HepG2 (cell line): ENCODE results near the gene ZNF491. TPM values are rescaled to one million over a fixed set of nuclear protein-coding genes. Genes with fewer than 3 reads are reported as not detected.

ENCODE experiments used
- DRAP1 ChIP-seq: IDR thresholded peaks from 2 replicates; pipeline ENCODE4 v1.6.1; 2016; ENCODE audit warnings: missing genetic modification reagents, missing compliant biosample characterization
- KDM3A ChIP-seq: IDR thresholded peaks from 2 replicates; pipeline ENCODE4 v1.6.1; 2018; ENCODE audit warnings: low read depth, missing compliant biosample characterization
- KLF6 ChIP-seq: IDR thresholded peaks from 2 replicates; pipeline ENCODE4 v1.8.0; 2016; ENCODE audit warnings: missing biosample characterization, missing genetic modification reagents
- PREB ChIP-seq: sonication (generic); formaldehyde crosslinking; IDR thresholded peaks from 2 replicates; pipeline ENCODE4 v1.4.0; 2020; ENCODE audit warnings: missing genetic modification reagents
- TBX2 ChIP-seq: sonication (generic); formaldehyde crosslinking; IDR thresholded peaks from 2 replicates; pipeline ENCODE4 v1.5.0; 2020; ENCODE audit warnings: missing genetic modification reagents, mild to moderate bottlenecking, borderline replicate concordance
- TCF7L2 ChIP-seq: IDR thresholded peaks from 2 replicates; pipeline ENCODE4 v1.6.1; 2011; ENCODE audit warnings: mild to moderate bottlenecking, low read depth, low read length, moderate library complexity
- TFAP4 ChIP-seq: sonication (generic); IDR thresholded peaks from 2 replicates; pipeline ENCODE4 v1.6.1; 2016; ENCODE audit warnings: low read depth, borderline replicate concordance
- ZBTB42 ChIP-seq: sonication (generic); formaldehyde crosslinking; IDR thresholded peaks from 2 replicates; pipeline ENCODE4 v1.5.0; 2020; ENCODE audit warnings: mild to moderate bottlenecking, missing genetic modification reagents
- ZGPAT ChIP-seq: IDR thresholded peaks from 2 replicates; pipeline ENCODE4 v1.6.1; 2016; ENCODE audit warnings: mild to moderate bottlenecking
- ZNF296 ChIP-seq: sonication (generic); formaldehyde crosslinking; conservative IDR thresholded peaks from 2 replicates; pipeline ENCODE4 v1.5.0; 2020; ENCODE audit warnings: mild to moderate bottlenecking, missing genetic modification reagents
- ZNF431 ChIP-seq: sonication (generic); formaldehyde crosslinking; IDR thresholded peaks from 2 replicates; pipeline ENCODE4 v1.9.0; 2022; ENCODE audit warnings: missing genetic modification reagents, low read depth, mild to moderate bottlenecking, borderline replicate concordance
- ZNF543 ChIP-seq: sonication (generic); formaldehyde crosslinking; IDR thresholded peaks from 2 replicates; pipeline ENCODE4 v1.4.0; 2020; ENCODE audit warnings: mild to moderate bottlenecking, missing genetic modification reagents
- ZNF569 ChIP-seq: sonication (generic); formaldehyde crosslinking; IDR thresholded peaks from 2 replicates; pipeline ENCODE4 v1.5.0; 2020; ENCODE audit warnings: mild to moderate bottlenecking, missing genetic modification reagents, moderate library complexity, borderline replicate concordance
- ZNF576 ChIP-seq: sonication (generic); formaldehyde crosslinking; IDR thresholded peaks from 2 replicates; pipeline ENCODE4 v1.4.0; 2020; ENCODE audit warnings: mild to moderate bottlenecking, missing genetic modification reagents
- ZNF710 ChIP-seq: sonication (generic); formaldehyde crosslinking; IDR thresholded peaks from 2 replicates; pipeline ENCODE4 v1.5.0; 2020; ENCODE audit warnings: mild to moderate bottlenecking, missing genetic modification reagents, borderline replicate concordance
- ZSCAN5A ChIP-seq: sonication (generic); formaldehyde crosslinking; IDR thresholded peaks from 2 replicates; pipeline ENCODE4 v1.8.0; 2022; ENCODE audit warnings: mild to moderate bottlenecking, missing genetic modification reagents, borderline replicate concordance
- polyA plus RNA-seq, 8 experiments: library from polyadenylated mRNA; depleted of rRNA in 3 of 8; stranded (reverse) in 7 of 8; unstranded in 1 of 8; fragments of >200 nt; fragmentation: Illumina TruSeq in 4 of 8; extraction: Trizol in 4 of 8; gene quantifications; 2 replicates each; pipeline versions ENCODE4 v1.2.1 to v1.2.3, GENCODE V29; 2011 to 2016; ENCODE audit warnings: low read depth in 4 of 8, missing spikeins in 1 of 8, mixed read lengths in 1 of 8; ENCODE audit not compliant: insufficient read depth in 1 of 8
- total RNA-seq, 5 experiments: library from RNA; depleted of rRNA; stranded (reverse); fragments of >200 nt; fragmentation: Illumina TruSeq; extraction: Trizol; gene quantifications; 2 replicates each; pipeline ENCODE4 v1.2.3, GENCODE V29; 2016; ENCODE audit warnings: low read depth in 1 of 5
- TF ChIP-seq, protein P1 (sequence below): sonication (generic); formaldehyde crosslinking; IDR thresholded peaks from 2 replicates; pipeline ENCODE4 v1.4.0; 2020; ENCODE audit warnings: mild to moderate bottlenecking, missing genetic modification reagents

ZNF491 gene
- total and polyA plus RNA-seq, 2 of the 13 experiments (the other 11 are each of a cell fraction or from before 2014, with no cell fraction given): 0.57 to 2.2 TPM

- TF ChIP-seq ZNF576 (CRISPR knock-in tag): no peak
- no peak; the same call in 1 of the 2 replicates for TF ChIP-seq KDM3A (CRISPR knock-in tag)
- TF ChIP-seq, protein P1, sequence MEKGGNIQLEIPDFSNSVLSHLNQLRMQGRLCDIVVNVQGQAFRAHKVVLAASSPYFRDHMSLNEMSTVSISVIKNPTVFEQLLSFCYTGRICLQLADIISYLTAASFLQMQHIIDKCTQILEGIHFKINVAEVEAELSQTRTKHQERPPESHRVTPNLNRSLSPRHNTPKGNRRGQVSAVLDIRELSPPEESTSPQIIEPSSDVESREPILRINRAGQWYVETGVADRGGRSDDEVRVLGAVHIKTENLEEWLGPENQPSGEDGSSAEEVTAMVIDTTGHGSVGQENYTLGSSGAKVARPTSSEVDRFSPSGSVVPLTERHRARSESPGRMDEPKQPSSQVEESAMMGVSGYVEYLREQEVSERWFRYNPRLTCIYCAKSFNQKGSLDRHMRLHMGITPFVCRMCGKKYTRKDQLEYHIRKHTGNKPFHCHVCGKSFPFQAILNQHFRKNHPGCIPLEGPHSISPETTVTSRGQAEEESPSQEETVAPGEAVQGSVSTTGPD (CRISPR knock-in tag): no peak
- TF ChIP-seq ZBTB42: peak; percentile 20; the same call in 1 of the 2 replicates
- TF ChIP-seq TCF7L2: peak; percentile 54; the same call in 1 of the 2 replicates
- TF ChIP-seq ZNF569 (CRISPR knock-in tag): no peak
- no peak for TF ChIP-seq ZNF296 (CRISPR knock-in tag)
- TF ChIP-seq TFAP4: peak; percentile 56; the same call in 1 of the 2 replicates
- TF ChIP-seq DRAP1 (CRISPR knock-in tag): peak; percentile 87
- TF ChIP-seq ZGPAT (CRISPR knock-in tag): peak; percentile 58
- TF ChIP-seq PREB (CRISPR knock-in tag): no peak
- TF ChIP-seq ZNF543 (CRISPR knock-in tag): peak; percentile 79; the same call in 1 of the 2 replicates
- TF ChIP-seq ZNF710 (CRISPR knock-in tag): peak; percentile 58; the same call in 1 of the 2 replicates
- TF ChIP-seq KLF6 (CRISPR knock-in tag): no peak; the same call in 1 of the 2 replicates
- peak; percentile 62 for TF ChIP-seq TBX2 (CRISPR knock-in tag)
- TF ChIP-seq ZSCAN5A: peak; percentile 52; the same call in 1 of the 2 replicates
- no peak for TF ChIP-seq ZNF431 (CRISPR knock-in tag)
Measured at GRCh38 chr19:11766597-11767591, 31.4 kb upstream of the ZNF491 start, which contains the start of gene ZNF441 (continued).
